IMR-90 (cell line): Measurements from ENCODE around the gene DLL3.

Experiments
- CTCF ChIP-seq: conservative IDR thresholded peaks from 2 replicates; pipeline ENCODE4 v1.5.1; 2012; ENCODE audit warnings: mild to moderate bottlenecking, low read depth, low read length, improper control_type of control experiment
- POLR2A ChIP-seq: IDR thresholded peaks from 2 replicates; pipeline ENCODE4 v1.6.1; 2012; ENCODE audit warnings: mild to moderate bottlenecking, low read depth, low read length
- RAD21 ChIP-seq: IDR thresholded peaks from 2 replicates; pipeline ENCODE4 v1.6.1; 2012; ENCODE audit warnings: low read length, improper control_type of control experiment

- TF ChIP-seq CTCF (no peak), POLR2A (no peak), RAD21 (no peak)
Measured at GRCh38 chr19:39517432-39517831, 18.7 kb downstream of the DLL3 start.
